Skin of body (tissue), 2 donors: ENCODE data around the gene CNTNAP3. TPM values are rescaled to one million over a fixed set of nuclear protein-coding genes. Genes with fewer than 3 reads are reported as not detected.
"Not testable (repeated sequence)": the region's sequence is repeated elsewhere in the genome, so short reads cannot be mapped to it uniquely, and the experiment has no call there.

Source experiments
- DNase-seq: peaks from one replicate; lab custom pipeline; 2025; lab: John Stamatoyannopoulos, UW
- total RNA-seq: library from RNA; depleted of rRNA; stranded (reverse); fragments of >200 nt; gene quantifications from one replicate; pipeline ENCODE4 v1.2.3, GENCODE V29; 2014

Gene CNTNAP3
- 4.2 TPM for total RNA-seq

GRCh38 chr9:39287980-39288379 lies at the start of gene CNTNAP3:
Gene CNTNAP3 (minus strand): TSS chr9:39288167. CDS start chr9:39288064, 103 bp downstream.
- not testable (repeated sequence) for DNase-seq

- not testable (repeated sequence) for DNase-seq
These were observed 8.0 kb downstream of the CNTNAP3 start for GRCh38 chr9:39279995-39280394.

- DNase-seq, result not testable (repeated sequence)
These were observed 45.5 kb downstream of the CNTNAP3 start for GRCh38 chr9:39242513-39242912.

GRCh38 chr9:39232130-39232991 lies 55.6 kb downstream of the CNTNAP3 start:
- DNase-seq, result not testable (repeated sequence)

- DNase-seq, result not testable (repeated sequence)
These were observed 72.0 kb downstream of the CNTNAP3 start for GRCh38 chr9:39215976-39216375.

GRCh38 chr9:39209773-39210172 lies 78.2 kb downstream of the CNTNAP3 start:
- DNase-seq, result not testable (repeated sequence)

- DNase-seq, result not testable (repeated sequence)
These were observed 81.3 kb downstream of the CNTNAP3 start for GRCh38 chr9:39206643-39207042.

GRCh38 chr9:39205842-39206241 lies 82.1 kb downstream of the CNTNAP3 start:
- not testable (repeated sequence) for DNase-seq

- not testable (repeated sequence) for DNase-seq
These were observed 87.6 kb downstream of the CNTNAP3 start for GRCh38 chr9:39200412-39200811.

- not testable (repeated sequence) for DNase-seq
These were observed 89.8 kb downstream of the CNTNAP3 start for GRCh38 chr9:39198000-39198709.

GRCh38 chr9:39171370-39171769 lies 116.6 kb downstream of the CNTNAP3 start:
- DNase-seq, result not testable (repeated sequence)

- DNase-seq, result not testable (repeated sequence)
These were observed 130.3 kb downstream of the CNTNAP3 start for GRCh38 chr9:39157714-39158113.

GRCh38 chr9:39132826-39133552 lies 155.0 kb downstream of the CNTNAP3 start:
- not testable (repeated sequence) for DNase-seq

GRCh38 chr9:39121401-39121800 lies 166.6 kb downstream of the CNTNAP3 start:
- not testable (repeated sequence) for DNase-seq

- DNase-seq, result not testable (repeated sequence)
These were observed 176.2 kb downstream of the CNTNAP3 start for GRCh38 chr9:39111746-39112145.

- no peak for DNase-seq
These were observed 179.8 kb downstream of the CNTNAP3 start for GRCh38 chr9:39108145-39108544.

- not testable (repeated sequence) for DNase-seq
These were observed 190.8 kb downstream of the CNTNAP3 start for GRCh38 chr9:39097208-39097607.

GRCh38 chr9:39085311-39085710 lies 202.7 kb downstream of the CNTNAP3 start:
- DNase-seq, result not testable (repeated sequence)

GRCh38 chr9:39082574-39082973 lies 205.4 kb downstream of the CNTNAP3 start:
- not testable (repeated sequence) for DNase-seq

GRCh38 chr9:39080081-39080480 lies 207.9 kb downstream of the CNTNAP3 start:
- DNase-seq, result not testable (repeated sequence)

GRCh38 chr9:39078621-39079256 lies 209.2 kb downstream of the CNTNAP3 start:
- DNase-seq, result not testable (repeated sequence)
